Karpas-422 (cell line): Measurements from ENCODE around the gene ATXN7L1. TPM values are rescaled to one million over a fixed set of nuclear protein-coding genes. Genes with fewer than 3 reads are reported as not detected.

Experiments
- DNase-seq: peaks from one replicate; pipeline ENCODE4 v3.0.0-alpha.2; 2015
- H2AFZ ChIP-seq: fragments of 200-600 bp; sonication (generic); 2 replicates; pipeline ENCODE4 v1.6.1; 2014; ENCODE audit warnings: antibody characterized with exemption, low read length, mixed read lengths
- H3K27ac ChIP-seq: fragments of 200-600 bp; sonication (generic); 2 replicates; pipeline ENCODE4 v1.5.1; 2014; ENCODE audit warnings: mild to moderate bottlenecking, low read length, moderate library complexity
- H3K27me3 ChIP-seq: fragments of 200-600 bp; sonication (generic); 2 replicates; pipeline ENCODE4 v1.6.1; 2014; ENCODE audit warnings: low read length, mixed read lengths
- H3K36me3 ChIP-seq: fragments of 200-600 bp; sonication (generic); 2 replicates; pipeline ENCODE4 v1.6.1; 2014; ENCODE audit warnings: low read length, mixed read lengths; ENCODE audit not compliant: insufficient read depth
- H3K4me1 ChIP-seq: fragments of 200-600 bp; sonication (generic); 2 replicates; pipeline ENCODE4 v1.6.1; 2014; ENCODE audit warnings: mild to moderate bottlenecking, low read length, mixed read lengths
- H3K4me2 ChIP-seq: fragments of 200-600 bp; sonication (generic); 2 replicates; pipeline ENCODE4 v1.6.1; 2014; ENCODE audit warnings: low read length, low read depth, mild to moderate bottlenecking; ENCODE audit not compliant: poor library complexity, severe bottlenecking
- H3K4me3 ChIP-seq: fragments of 200-600 bp; sonication (generic); 2 replicates; pipeline ENCODE4 v1.5.1; 2014; ENCODE audit warnings: mild to moderate bottlenecking, antibody characterized with exemption, low read length, mixed read lengths
- H3K79me2 ChIP-seq: fragments of 200-600 bp; sonication (generic); 2 replicates; pipeline ENCODE4 v1.6.1; 2014; ENCODE audit warnings: mild to moderate bottlenecking, low read length, mixed read lengths
- H3K9ac ChIP-seq: fragments of 200-600 bp; sonication (generic); 2 replicates; pipeline ENCODE4 v1.6.0; 2014; ENCODE audit warnings: low read length
- H3K9me2 ChIP-seq: fragments of 200-600 bp; sonication (generic), shearing (Covaris generic); replicated peaks from 2 replicates; pipeline ENCODE4 v1.6.0; 2014; ENCODE audit warnings: mild to moderate bottlenecking, low read length, moderate library complexity; ENCODE audit not compliant: insufficient read depth
- H3K9me3 ChIP-seq: fragments of 300-700, 200-600 bp; sonication (generic); 2 replicates; pipeline ENCODE4 v1.6.1; 2014; ENCODE audit warnings: low read length, mixed read lengths
- H4K20me1 ChIP-seq: fragments of 200-600 bp; sonication (generic); 2 replicates; pipeline ENCODE4 v1.6.1; 2014; ENCODE audit warnings: mild to moderate bottlenecking, antibody characterized with exemption, low read length, low read depth; ENCODE audit not compliant: insufficient read depth
- total RNA-seq: library from RNA; depleted of rRNA; stranded (reverse); fragments of >200 nt; shearing (Covaris generic); gene quantifications from 2 replicates; pipeline ENCODE4 v1.2.3, GENCODE V29; 2014; ENCODE audit warnings: low replicate concordance

The ATXN7L1 gene
- total RNA-seq, 1 experiment from 2014 or later: not detected

DNA sequence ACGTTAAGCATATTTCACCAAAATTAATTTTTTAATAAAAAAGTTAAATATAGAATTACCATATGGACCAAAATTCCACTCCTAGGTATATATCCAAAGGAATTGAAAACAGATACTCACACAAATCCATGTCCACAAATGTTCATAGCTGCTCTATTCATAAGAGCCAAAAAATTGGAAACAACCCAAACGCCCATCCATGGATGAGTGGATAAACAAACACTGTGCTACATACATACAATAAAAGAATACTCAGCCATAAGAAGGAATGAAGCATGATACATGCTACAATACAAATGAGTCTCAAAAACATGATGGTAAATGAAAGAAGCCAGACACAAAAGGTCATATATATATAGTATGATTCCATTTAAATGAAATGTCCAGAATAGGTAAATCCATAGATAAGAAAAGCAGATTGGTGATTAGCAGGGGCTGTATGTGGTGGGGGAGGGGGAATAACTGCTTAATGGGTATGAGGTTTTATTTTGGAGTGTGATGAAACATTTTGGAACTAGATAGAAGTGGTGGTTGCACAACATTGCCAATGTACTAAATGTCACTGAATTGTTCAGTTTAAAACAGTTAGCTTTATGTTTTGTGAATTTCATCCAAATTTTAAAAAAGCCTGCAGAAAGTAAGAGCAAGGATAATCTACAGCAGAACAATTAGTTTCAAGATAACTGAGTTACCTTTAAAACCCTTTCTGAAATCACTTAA lies 193.9 kb downstream of the ATXN7L1 start:
- DNase-seq: peak; percentile 34
- H3K27ac ChIP-seq: no peak overlapping the region
- no peak overlapping the region for H3K4me3 ChIP-seq
- peaks cover 2% of the 10 kb centered on the region; the same call in 1 of the 2 replicates for H3K27me3 ChIP-seq
- H2AFZ ChIP-seq: no peak overlapping the region
- no peak overlapping the region for H3K4me2 ChIP-seq
- H3K79me2 ChIP-seq: no peaks in the 10 kb centered on the region
- no peaks in the 10 kb centered on the region for H4K20me1 ChIP-seq
- peaks cover 9% of the 10 kb centered on the region for H3K4me1 ChIP-seq
- H3K36me3 ChIP-seq: no peaks in the 10 kb centered on the region
- no peaks in the 10 kb centered on the region for H3K9me2 ChIP-seq
- H3K9ac ChIP-seq: no peak overlapping the region
- H3K9me3 ChIP-seq: no peaks in the 10 kb centered on the region

DNA sequence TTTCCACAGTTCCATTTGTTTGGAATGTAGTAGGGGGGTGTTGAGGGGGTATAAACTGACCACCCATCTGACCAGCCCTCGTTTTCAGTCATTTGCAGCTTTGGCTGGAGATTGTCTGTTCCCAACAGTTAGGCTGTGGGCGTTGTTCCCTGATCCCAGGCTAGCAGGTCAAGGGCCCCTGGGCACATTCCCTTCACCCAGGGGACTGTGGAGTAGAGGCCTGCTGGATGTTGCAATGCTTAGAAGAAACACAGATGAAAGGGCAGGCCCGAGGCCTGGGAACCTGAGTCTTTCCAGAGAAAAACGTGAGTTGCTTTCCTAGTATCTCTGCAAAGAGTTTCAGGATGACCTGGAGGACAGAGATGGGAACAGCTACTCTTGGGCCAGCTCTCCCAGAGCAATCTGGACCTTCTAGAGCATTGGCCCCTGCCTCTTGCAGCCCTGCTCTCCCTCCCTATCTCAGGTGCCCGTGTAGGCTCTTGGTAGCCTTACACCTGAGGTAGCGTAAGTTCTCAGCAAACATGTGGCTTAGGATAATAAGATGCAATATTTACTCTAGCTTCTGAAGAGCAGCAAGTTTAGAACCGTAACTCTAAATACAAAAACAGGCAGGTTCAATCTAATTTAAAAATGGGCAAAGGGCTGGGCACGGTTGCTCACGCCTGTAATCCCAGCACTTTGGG lies 195.8 kb downstream of the ATXN7L1 start:
- no peak overlapping the region for H3K4me2 ChIP-seq
- H3K9ac ChIP-seq: no peak overlapping the region
- no peaks in the 10 kb centered on the region for H3K79me2 ChIP-seq

DNA sequence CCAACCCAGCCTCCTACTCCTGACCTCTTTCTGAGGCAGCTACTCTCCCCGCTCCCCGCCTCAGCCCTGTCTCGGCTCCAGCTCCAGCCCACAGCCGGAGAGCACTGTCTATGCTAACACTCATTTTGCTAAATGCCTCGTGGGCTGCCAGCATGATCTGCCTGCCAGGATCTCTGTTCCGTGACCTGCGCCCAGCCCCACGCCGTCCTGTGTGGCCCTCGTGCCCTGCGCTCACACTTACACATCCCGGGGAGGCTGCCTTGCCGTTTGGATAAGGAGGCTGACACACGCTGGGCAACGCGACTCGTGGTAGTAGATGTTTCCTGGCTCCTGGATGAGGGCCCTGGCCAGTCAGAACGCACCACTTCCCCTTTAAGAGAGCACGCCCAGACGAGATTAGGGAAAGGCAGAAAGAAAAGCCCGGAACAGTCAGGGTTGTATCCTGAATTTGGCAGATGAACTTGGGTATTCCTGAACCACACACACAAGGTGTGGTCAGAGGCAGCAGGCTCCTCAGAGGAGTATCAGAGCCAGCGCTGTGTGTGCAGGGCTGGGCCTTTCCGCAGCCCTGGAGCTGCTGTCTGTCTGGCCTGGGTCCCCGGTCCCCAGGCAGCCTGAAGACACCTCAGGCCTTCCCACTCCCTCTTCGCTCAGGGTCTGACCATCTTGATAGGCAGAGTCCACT lies 197.4 kb downstream of the ATXN7L1 start:
- H3K79me2 ChIP-seq: no peaks in the 10 kb centered on the region
- H3K4me2 ChIP-seq: no peak overlapping the region
- H3K4me1 ChIP-seq: peaks cover 9% of the 10 kb centered on the region
- H3K36me3 ChIP-seq: no peaks in the 10 kb centered on the region
- DNase-seq: peak; percentile 40
- H3K27ac ChIP-seq: no peak overlapping the region
- no peaks in the 10 kb centered on the region for H3K9me3 ChIP-seq
- peak overlapping the region; percentile 20 for H3K9ac ChIP-seq
- peak overlapping the region; percentile 76 for H2AFZ ChIP-seq
- no peaks in the 10 kb centered on the region for H3K9me2 ChIP-seq
- H3K27me3 ChIP-seq: peaks cover 2% of the 10 kb centered on the region; the same call in 1 of the 2 replicates
- no peaks in the 10 kb centered on the region for H4K20me1 ChIP-seq
- H3K4me3 ChIP-seq: peak overlapping the region; percentile 25; the same call in 1 of the 2 replicates

More for the DNA sequence above, 195.8 kb downstream of the ATXN7L1 start:
- Histone ChIP-seq H3K9me2 (no peaks in the 10 kb centered on the region), H3K4me1 (peaks cover 9% of the 10 kb centered on the region), H4K20me1 (no peaks in the 10 kb centered on the region), H2AFZ (no peak overlapping the region), H3K4me3 (no peak overlapping the region), H3K27me3 (peaks cover 2% of the 10 kb centered on the region; the same call in 1 of the 2 replicates), H3K36me3 (no peaks in the 10 kb centered on the region), H3K27ac (no peak overlapping the region), H3K9me3 (no peaks in the 10 kb centered on the region)
- DNase-seq: peak; percentile 12

DNA sequence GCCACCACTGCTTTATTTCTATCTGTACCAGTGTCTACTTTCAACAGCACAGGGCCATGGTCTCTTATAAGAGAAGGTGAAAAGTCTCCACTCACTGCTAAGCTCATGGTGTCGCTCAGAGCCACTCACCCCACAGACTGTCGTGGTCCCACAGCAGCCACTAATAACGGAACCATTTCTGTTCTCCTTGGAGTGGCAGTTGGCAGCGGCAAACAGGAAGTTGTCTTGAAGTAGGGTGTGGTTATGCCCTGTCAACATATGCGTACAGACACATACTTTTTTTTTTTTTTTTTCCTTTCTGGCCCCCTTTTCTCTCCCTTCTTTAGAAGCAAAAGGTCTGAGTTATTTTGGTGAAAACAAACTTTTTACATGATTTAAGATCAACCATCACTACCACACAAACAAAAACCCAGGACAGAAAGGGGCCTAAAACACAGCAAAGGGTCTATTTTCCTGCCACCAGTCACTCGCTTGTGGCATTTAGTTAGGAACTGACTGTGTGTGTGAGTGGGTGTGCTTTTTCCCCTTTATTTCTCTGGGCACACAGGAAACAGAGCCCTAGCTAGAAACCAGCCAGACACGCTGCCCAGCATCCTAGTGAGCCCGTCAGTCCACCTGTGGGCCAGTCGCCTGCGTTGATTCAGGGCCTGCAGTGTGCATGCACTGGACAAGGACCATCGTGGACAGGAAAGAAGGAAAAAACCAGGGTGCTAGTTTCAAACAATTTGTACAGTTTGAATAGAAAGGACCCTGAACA lies 198.4 kb downstream of the ATXN7L1 start:
- Histone ChIP-seq H3K27me3 (peaks cover 2% of the 10 kb centered on the region; the same call in 1 of the 2 replicates), H3K36me3 (no peaks in the 10 kb centered on the region), H3K4me1 (peaks cover 9% of the 10 kb centered on the region), H2AFZ (0 out of 2 replicates have a peak overlapping the region, but pooled peaks have one; percentile 24), H3K9me2 (no peaks in the 10 kb centered on the region), H3K4me3 (no peak overlapping the region), H3K79me2 (no peaks in the 10 kb centered on the region), H3K27ac (no peak overlapping the region), H3K9me3 (no peaks in the 10 kb centered on the region), H3K9ac (no peak overlapping the region), H4K20me1 (no peaks in the 10 kb centered on the region), H3K4me2 (no peak overlapping the region)
- peak; percentile 41 for DNase-seq

DNA sequence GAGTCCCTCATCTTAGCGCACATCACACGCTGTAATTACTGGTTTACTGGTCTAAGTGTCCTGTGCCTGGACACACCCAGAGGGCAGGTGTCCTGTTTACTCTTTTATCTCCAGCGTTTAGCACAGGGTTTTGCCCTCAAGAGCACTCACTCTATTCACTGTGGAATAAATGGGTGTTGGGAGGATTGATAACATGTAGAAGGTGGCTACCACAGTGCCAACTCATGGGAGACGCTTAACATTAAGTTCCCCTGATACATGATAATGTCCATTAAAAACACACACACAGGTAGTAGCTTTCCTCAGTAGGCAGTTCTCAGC lies 199.0 kb downstream of the ATXN7L1 start:
- Histone ChIP-seq H3K4me1 (peaks cover 9% of the 10 kb centered on the region), H3K27ac (no peak overlapping the region)

DNA sequence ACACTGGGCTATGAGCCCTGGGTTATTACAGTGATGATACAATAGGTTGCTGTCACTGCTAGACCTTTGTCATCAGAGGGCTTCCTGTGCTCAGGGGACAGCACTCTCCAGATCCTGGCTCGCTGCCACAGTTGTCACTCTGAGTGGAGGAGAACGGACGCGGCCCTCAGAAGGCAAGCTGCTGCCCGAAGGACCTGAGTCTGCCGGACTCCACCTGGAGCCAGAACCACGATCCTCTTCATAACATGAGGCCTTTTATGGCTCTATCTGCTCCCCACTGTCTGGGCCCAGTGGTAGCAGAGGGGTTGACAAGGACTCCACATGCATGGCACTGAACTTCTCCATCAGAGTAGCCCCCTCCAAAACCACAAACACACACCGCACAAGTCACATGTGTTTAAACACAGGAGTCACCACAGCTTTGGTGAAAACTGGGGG lies 200.4 kb downstream of the ATXN7L1 start:
- Histone ChIP-seq H3K36me3 (no peaks in the 10 kb centered on the region), H4K20me1 (no peaks in the 10 kb centered on the region), H3K4me1 (peaks cover 9% of the 10 kb centered on the region), H3K4me3 (no peak overlapping the region), H3K9me2 (no peaks in the 10 kb centered on the region), H3K9ac (no peak overlapping the region), H3K27ac (no peak overlapping the region), H2AFZ (no peak overlapping the region), H3K4me2 (no peak overlapping the region), H3K27me3 (peaks cover 2% of the 10 kb centered on the region; the same call in 1 of the 2 replicates), H3K9me3 (no peaks in the 10 kb centered on the region), H3K79me2 (no peaks in the 10 kb centered on the region)
- DNase-seq: peak; percentile 14

More for the DNA sequence above, 199.0 kb downstream of the ATXN7L1 start:
- Histone ChIP-seq H3K9ac (no peak overlapping the region), H4K20me1 (no peaks in the 10 kb centered on the region), H3K36me3 (no peaks in the 10 kb centered on the region), H3K9me3 (no peaks in the 10 kb centered on the region), H3K79me2 (no peaks in the 10 kb centered on the region), H3K4me2 (no peak overlapping the region), H3K9me2 (no peaks in the 10 kb centered on the region), H2AFZ (no peak overlapping the region), H3K27me3 (peaks cover 2% of the 10 kb centered on the region; the same call in 1 of the 2 replicates), H3K4me3 (no peak overlapping the region)
- DNase-seq: no peak

DNA sequence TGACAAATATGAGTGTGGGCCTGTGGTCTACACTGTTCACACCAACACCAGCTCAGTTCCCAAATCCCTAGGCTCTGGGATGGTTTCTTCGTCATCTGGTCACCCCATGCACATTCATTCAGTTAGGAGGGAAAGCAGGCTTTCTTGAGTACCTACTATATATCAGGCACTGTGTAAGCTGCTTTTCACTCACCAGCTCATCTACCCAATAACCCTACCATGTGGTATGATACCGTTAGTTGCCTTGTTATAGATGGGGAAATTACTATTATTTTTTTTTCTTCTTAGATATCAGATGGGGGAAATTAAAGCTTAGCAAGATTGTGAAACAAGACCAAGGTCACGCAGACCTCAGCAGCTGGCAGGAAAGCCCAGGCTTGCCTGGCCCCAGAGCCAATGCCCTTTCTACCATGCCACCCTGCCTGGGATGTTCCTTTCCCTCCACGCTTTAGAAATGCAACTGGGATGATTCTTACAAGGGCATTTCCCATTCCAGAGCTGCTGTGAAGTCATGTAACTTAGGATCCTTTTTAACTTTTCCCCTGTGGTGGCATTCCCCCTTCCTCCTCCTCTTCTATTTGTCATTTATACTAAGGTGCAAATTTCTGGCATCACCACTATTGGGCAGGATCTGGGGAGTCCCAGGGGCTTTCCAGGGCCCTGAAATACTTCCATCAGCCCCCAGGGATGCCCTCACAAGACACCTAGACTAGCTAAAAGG lies 202.0 kb downstream of the ATXN7L1 start:
- no peaks in the 10 kb centered on the region for H3K9me2 ChIP-seq
- no peaks in the 10 kb centered on the region for H3K79me2 ChIP-seq
- peaks cover 2% of the 10 kb centered on the region; the same call in 1 of the 2 replicates for H3K27me3 ChIP-seq
- H2AFZ ChIP-seq: no peak overlapping the region
- no peak overlapping the region for H3K4me3 ChIP-seq
- H3K27ac ChIP-seq: no peak overlapping the region
- H3K9me3 ChIP-seq: no peaks in the 10 kb centered on the region
- H4K20me1 ChIP-seq: no peaks in the 10 kb centered on the region
- H3K9ac ChIP-seq: no peak overlapping the region
- peak; percentile 5 for DNase-seq
- H3K4me1 ChIP-seq: peaks cover 9% of the 10 kb centered on the region
- H3K4me2 ChIP-seq: no peak overlapping the region
- no peaks in the 10 kb centered on the region for H3K36me3 ChIP-seq
